ENCODE measurements around the gene ARL6IP1.
A peak's percentile ranks its signal among the peaks of the same experiment; 100 is the strongest.

Gene ARL6IP1

GRCh38 chr16:18801145-18801972, at the start of gene ARL6IP1:
TSS of gene ARL6IP1 (minus strand) at chr16:18801549. CDS start at chr16:18801466, 83 bp downstream.
- peak; percentile 96 to 97 for DNase-seq (ENCODE audit: low read depth in 1 of 2, low spot score in 1 of 2)

- DNase-seq (ENCODE audit: low read depth in 1 of 2, low spot score in 1 of 2), result no peak
These were observed 45.1 kb upstream of the ARL6IP1 start for GRCh38 chr16:18846416-18846815.

GRCh38 chr16:18842565-18842964, 41.2 kb upstream of the ARL6IP1 start:
- no peak for DNase-seq (ENCODE audit: low read depth in 1 of 2, low spot score in 1 of 2)

- DNase-seq (ENCODE audit: low read depth in 1 of 2, low spot score in 1 of 2), result no peak
These were observed 40.6 kb upstream of the ARL6IP1 start for GRCh38 chr16:18841833-18842525.

- DNase-seq (ENCODE audit: low read depth in 1 of 2, low spot score in 1 of 2), result no peak
These were observed 38.2 kb upstream of the ARL6IP1 start for GRCh38 chr16:18839555-18839954.

GRCh38 chr16:18836702-18837101, 35.4 kb upstream of the ARL6IP1 start:
- DNase-seq (ENCODE audit: low read depth in 1 of 2, low spot score in 1 of 2), result no peak

GRCh38 chr16:18834864-18835263, 33.5 kb upstream of the ARL6IP1 start:
- DNase-seq (ENCODE audit: low read depth in 1 of 2, low spot score in 1 of 2), result no peak

GRCh38 chr16:18833707-18834505, 32.6 kb upstream of the ARL6IP1 start:
- no peak for DNase-seq (ENCODE audit: low read depth in 1 of 2, low spot score in 1 of 2)

- DNase-seq (ENCODE audit: low read depth in 1 of 2, low spot score in 1 of 2), result no peak
These were observed 31.3 kb upstream of the ARL6IP1 start for GRCh38 chr16:18832613-18833012.

GRCh38 chr16:18832006-18832405, 30.7 kb upstream of the ARL6IP1 start:
- DNase-seq (ENCODE audit: low read depth in 1 of 2, low spot score in 1 of 2), result no peak

GRCh38 chr16:18829251-18829650, 27.9 kb upstream of the ARL6IP1 start:
- no peak for DNase-seq (ENCODE audit: low read depth in 1 of 2, low spot score in 1 of 2)

- DNase-seq (ENCODE audit: low read depth in 1 of 2, low spot score in 1 of 2), result no peak
These were observed 26.5 kb upstream of the ARL6IP1 start for GRCh38 chr16:18827890-18828289.

GRCh38 chr16:18816286-18816685, 14.9 kb upstream of the ARL6IP1 start:
- DNase-seq (ENCODE audit: low read depth in 1 of 2, low spot score in 1 of 2), result no peak

- DNase-seq (ENCODE audit: low read depth in 1 of 2, low spot score in 1 of 2), result no peak
These were observed 10.6 kb upstream of the ARL6IP1 start for GRCh38 chr16:18811925-18812324.

- DNase-seq (ENCODE audit: low read depth in 1 of 2, low spot score in 1 of 2), result no peak
These were observed 7.8 kb upstream of the ARL6IP1 start for GRCh38 chr16:18809165-18809564.

- no peak for DNase-seq (ENCODE audit: low read depth in 1 of 2, low spot score in 1 of 2)
These were observed 4.0 kb upstream of the ARL6IP1 start for GRCh38 chr16:18805257-18805773.

GRCh38 chr16:18804540-18804939, 3.2 kb upstream of the ARL6IP1 start:
- no peak for DNase-seq (ENCODE audit: low read depth in 1 of 2, low spot score in 1 of 2)

GRCh38 chr16:18803569-18804462, 2.5 kb upstream of the ARL6IP1 start:
- DNase-seq (ENCODE audit: low read depth in 1 of 2, low spot score in 1 of 2), result no peak

- DNase-seq (ENCODE audit: low read depth in 1 of 2, low spot score in 1 of 2), result no peak
These were observed 1.5 kb upstream of the ARL6IP1 start for GRCh38 chr16:18802767-18803343.

- no peak for DNase-seq (ENCODE audit: low read depth in 1 of 2, low spot score in 1 of 2)
These were observed 589 bp downstream of the ARL6IP1 start for GRCh38 chr16:18800775-18801144.
